ENCODE data around the gene CERK.

- TF ChIP-seq, protein P1, sequence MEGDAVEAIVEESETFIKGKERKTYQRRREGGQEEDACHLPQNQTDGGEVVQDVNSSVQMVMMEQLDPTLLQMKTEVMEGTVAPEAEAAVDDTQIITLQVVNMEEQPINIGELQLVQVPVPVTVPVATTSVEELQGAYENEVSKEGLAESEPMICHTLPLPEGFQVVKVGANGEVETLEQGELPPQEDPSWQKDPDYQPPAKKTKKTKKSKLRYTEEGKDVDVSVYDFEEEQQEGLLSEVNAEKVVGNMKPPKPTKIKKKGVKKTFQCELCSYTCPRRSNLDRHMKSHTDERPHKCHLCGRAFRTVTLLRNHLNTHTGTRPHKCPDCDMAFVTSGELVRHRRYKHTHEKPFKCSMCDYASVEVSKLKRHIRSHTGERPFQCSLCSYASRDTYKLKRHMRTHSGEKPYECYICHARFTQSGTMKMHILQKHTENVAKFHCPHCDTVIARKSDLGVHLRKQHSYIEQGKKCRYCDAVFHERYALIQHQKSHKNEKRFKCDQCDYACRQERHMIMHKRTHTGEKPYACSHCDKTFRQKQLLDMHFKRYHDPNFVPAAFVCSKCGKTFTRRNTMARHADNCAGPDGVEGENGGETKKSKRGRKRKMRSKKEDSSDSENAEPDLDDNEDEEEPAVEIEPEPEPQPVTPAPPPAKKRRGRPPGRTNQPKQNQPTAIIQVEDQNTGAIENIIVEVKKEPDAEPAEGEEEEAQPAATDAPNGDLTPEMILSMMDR (IDR thresholded peaks at IDR 0.05), result no peak
- TF ChIP-seq POLR2A (IDR thresholded peaks at IDR 0.05) (no peak), POLR2AphosphoS5 (IDR thresholded peaks at IDR 0.05) (no peak)
These were observed 25.8 kb downstream of the CERK start for GRCh38 chr22:46712288-46712687.
